ENCODE data around the gene MRGPRD. TPM values are rescaled to one million over a fixed set of nuclear protein-coding genes. Genes with fewer than 3 reads are reported as not detected.

The MRGPRD gene
- total and polyA plus RNA-seq, 2 of the 8 experiments (the other 6 are each of a cell fraction or from before 2014, with no cell fraction given) = not detected

DNA sequence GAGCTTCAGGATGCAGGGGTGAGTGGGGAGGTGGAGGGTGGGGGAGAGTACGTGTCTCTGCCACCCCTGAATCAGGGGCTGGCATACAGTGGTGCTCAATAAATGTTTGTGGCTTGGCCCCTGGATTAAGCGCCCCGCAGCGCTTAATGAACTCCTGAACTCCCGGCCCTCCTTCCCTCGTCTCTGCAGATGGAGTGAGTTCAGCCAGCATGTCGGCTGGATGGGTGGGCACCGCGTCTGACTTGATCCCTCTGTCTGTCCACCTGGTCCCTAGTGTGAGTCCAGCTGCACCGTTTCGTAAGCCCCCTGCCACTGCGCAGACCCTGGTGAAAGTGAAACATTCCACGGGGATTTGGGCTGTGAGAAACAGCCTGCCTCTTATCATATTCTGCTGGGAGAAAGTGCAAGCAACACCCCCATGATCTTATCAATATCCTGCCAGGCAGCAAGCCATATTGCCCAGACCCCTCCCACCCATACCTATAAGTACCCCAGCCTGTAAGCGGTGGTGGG lies 12.0 kb upstream of the MRGPRD start (continued):
- TF ChIP-seq SP1 (IDR thresholded peaks at IDR 0.05; ENCODE audit: low read depth, low read length) (no peak), KDM1A (IDR thresholded peaks at IDR 0.05; ENCODE audit: borderline replicate concordance, low read length) (no peak), EGR1 (IDR thresholded peaks at IDR 0.05; ENCODE audit: borderline replicate concordance, low read depth, low read length) (no peak), POLR2AphosphoS5 (IDR thresholded peaks at IDR 0.05; ENCODE audit: low read depth, low read length) (no peak)
- TF ChIP-seq, protein P1, sequence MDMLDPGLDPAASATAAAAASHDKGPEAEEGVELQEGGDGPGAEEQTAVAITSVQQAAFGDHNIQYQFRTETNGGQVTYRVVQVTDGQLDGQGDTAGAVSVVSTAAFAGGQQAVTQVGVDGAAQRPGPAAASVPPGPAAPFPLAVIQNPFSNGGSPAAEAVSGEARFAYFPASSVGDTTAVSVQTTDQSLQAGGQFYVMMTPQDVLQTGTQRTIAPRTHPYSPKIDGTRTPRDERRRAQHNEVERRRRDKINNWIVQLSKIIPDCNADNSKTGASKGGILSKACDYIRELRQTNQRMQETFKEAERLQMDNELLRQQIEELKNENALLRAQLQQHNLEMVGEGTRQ (IDR thresholded peaks at IDR 0.05; ENCODE audit: low read length) = no peak

All from H1 (cell line).